ENCODE data around the gene NAA11.

NAA11 gene

GRCh38 chr4:79325864-79326328 lies at the start of gene NAA11:
Gene NAA11 (minus strand): TSS chr4:79326061. CDS start chr4:79325877, 184 bp downstream.
- no peak for DNase-seq (ENCODE audit: low read depth in 2 of 2, low spot score in 1 of 2)

- DNase-seq (ENCODE audit: low read depth in 2 of 2, low spot score in 1 of 2), result no peak
Measured at GRCh38 chr4:79370026-79370425, 44.2 kb upstream of the NAA11 start.

GRCh38 chr4:79367096-79367495 lies 41.2 kb upstream of the NAA11 start:
- DNase-seq (ENCODE audit: low read depth in 2 of 2, low spot score in 1 of 2), result no peak

- no peak for DNase-seq (ENCODE audit: low read depth in 2 of 2, low spot score in 1 of 2)
Measured at GRCh38 chr4:79366422-79366821, 40.6 kb upstream of the NAA11 start.

GRCh38 chr4:79364061-79364460 lies 38.2 kb upstream of the NAA11 start:
- no peak for DNase-seq (ENCODE audit: low read depth in 2 of 2, low spot score in 1 of 2)

GRCh38 chr4:79362626-79363025 lies 36.8 kb upstream of the NAA11 start:
- no peak for DNase-seq (ENCODE audit: low read depth in 2 of 2, low spot score in 1 of 2)

- no peak for DNase-seq (ENCODE audit: low read depth in 2 of 2, low spot score in 1 of 2)
Measured at GRCh38 chr4:79360006-79360405, 34.1 kb upstream of the NAA11 start.

GRCh38 chr4:79358438-79358837 lies 32.6 kb upstream of the NAA11 start:
- DNase-seq (ENCODE audit: low read depth in 2 of 2, low spot score in 1 of 2), result no peak

- DNase-seq (ENCODE audit: low read depth in 2 of 2, low spot score in 1 of 2), result no peak
Measured at GRCh38 chr4:79357365-79357764, 31.5 kb upstream of the NAA11 start.

GRCh38 chr4:79353075-79353474 lies 27.2 kb upstream of the NAA11 start:
- no peak for DNase-seq (ENCODE audit: low read depth in 2 of 2, low spot score in 1 of 2)

GRCh38 chr4:79348405-79348804 lies 22.5 kb upstream of the NAA11 start:
- DNase-seq (ENCODE audit: low read depth in 2 of 2, low spot score in 1 of 2), result no peak

GRCh38 chr4:79341893-79342653 lies 16.2 kb upstream of the NAA11 start:
- DNase-seq (ENCODE audit: low read depth in 2 of 2, low spot score in 1 of 2), result no peak

- no peak for DNase-seq (ENCODE audit: low read depth in 2 of 2, low spot score in 1 of 2)
Measured at GRCh38 chr4:79340568-79340967, 14.7 kb upstream of the NAA11 start.

GRCh38 chr4:79338148-79338547 lies 12.3 kb upstream of the NAA11 start:
- no peak for DNase-seq (ENCODE audit: low read depth in 2 of 2, low spot score in 1 of 2)

GRCh38 chr4:79334783-79335182 lies 8.9 kb upstream of the NAA11 start:
- DNase-seq (ENCODE audit: low read depth in 2 of 2, low spot score in 1 of 2), result no peak

GRCh38 chr4:79334341-79334740 lies 8.5 kb upstream of the NAA11 start:
- no peak for DNase-seq (ENCODE audit: low read depth in 2 of 2, low spot score in 1 of 2)

- no peak for DNase-seq (ENCODE audit: low read depth in 2 of 2, low spot score in 1 of 2)
Measured at GRCh38 chr4:79331126-79331876, 5.4 kb upstream of the NAA11 start.

GRCh38 chr4:79330720-79331119 lies 4.9 kb upstream of the NAA11 start:
- no peak for DNase-seq (ENCODE audit: low read depth in 2 of 2, low spot score in 1 of 2)

- no peak for DNase-seq (ENCODE audit: low read depth in 2 of 2, low spot score in 1 of 2)
Measured at GRCh38 chr4:79325436-79325835, 425 bp downstream of the NAA11 start.

GRCh38 chr4:79319975-79320374 lies 5.9 kb downstream of the NAA11 start:
- DNase-seq (ENCODE audit: low read depth in 2 of 2, low spot score in 1 of 2), result no peak

GRCh38 chr4:79317711-79318110 lies 8.2 kb downstream of the NAA11 start:
- no peak for DNase-seq (ENCODE audit: low read depth in 2 of 2, low spot score in 1 of 2)

- no peak for DNase-seq (ENCODE audit: low read depth in 2 of 2, low spot score in 1 of 2)
Measured at GRCh38 chr4:79315891-79316290, 10.0 kb downstream of the NAA11 start.

Data from stimulated activated CD8-positive, alpha-beta memory T cell treated with anti-CD3 and anti-CD28 coated beads, Interleukin-4, amount 100 ng/mL, for 4 hours (primary cell).